Medulla oblongata (tissue), 1 donor: ENCODE measurements around the gene SORL1.
A peak's percentile ranks its signal among the peaks of the same experiment; 100 is the strongest.

ENCODE experiments used
- DNase-seq: peaks from one replicate; pipeline ENCODE4 v3.0.0-alpha.2; 2015; ENCODE audit errors: extremely low spot score

The SORL1 gene

DNA sequence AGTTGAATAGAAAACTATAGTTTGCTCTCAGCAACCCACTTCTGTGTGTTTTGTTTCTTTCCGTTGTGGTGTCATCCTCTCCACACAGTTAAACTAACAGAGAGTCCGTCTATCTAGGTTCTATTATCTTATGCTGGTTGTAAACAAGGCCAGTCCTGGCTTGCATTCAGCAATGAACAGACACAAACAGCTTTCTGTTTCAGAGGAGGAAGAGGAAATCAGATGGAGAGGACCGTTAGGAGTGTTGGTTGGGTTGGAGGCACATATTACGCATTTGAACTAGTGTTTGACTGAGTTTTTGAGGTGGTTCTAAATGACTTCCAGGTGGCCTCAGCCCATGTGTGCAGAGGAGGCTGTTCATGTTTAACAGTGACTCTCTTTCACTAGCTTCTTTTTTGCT is 130.2 kb downstream of the SORL1 start:
- DNase-seq: peak; percentile 80

DNA sequence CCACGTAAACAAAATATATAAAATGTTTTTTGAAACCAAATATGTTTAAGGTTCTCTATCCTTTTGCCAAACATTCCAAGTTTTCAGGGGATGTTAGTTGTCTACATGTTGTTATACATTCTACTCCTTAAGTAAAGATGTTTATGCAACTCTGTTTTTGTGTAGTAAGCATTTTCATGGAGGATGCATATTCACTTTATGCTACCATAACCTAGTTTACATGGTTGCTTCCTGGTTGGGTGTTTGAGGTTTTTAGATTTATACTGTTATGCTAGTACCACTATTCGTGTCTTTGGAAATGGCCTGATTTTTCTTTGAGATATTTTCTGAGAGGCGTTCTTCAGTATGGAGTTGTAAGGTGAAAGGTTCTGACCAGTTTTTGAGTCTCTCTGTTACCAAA is 131.7 kb downstream of the SORL1 start:
- no peak for DNase-seq

DNA sequence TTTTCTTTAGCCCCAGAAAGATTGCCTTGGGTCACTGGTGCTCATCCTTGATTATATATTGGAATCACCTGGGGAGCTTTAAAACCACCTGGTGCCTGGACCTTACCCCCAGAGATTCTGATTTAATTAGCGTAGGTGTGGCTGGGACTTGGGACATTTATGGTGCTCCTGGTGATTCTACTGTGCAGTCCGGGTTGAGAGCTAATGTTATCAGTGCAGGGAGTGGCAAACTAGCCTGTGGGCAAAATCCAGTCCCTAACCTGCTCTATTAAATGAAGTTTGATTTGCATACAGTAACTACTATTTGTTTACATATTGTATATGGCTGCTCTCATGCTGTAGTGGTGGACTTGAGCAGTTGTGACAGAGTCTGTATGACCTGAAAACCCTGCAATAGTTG is 134.6 kb downstream of the SORL1 start:
- no peak for DNase-seq

DNA sequence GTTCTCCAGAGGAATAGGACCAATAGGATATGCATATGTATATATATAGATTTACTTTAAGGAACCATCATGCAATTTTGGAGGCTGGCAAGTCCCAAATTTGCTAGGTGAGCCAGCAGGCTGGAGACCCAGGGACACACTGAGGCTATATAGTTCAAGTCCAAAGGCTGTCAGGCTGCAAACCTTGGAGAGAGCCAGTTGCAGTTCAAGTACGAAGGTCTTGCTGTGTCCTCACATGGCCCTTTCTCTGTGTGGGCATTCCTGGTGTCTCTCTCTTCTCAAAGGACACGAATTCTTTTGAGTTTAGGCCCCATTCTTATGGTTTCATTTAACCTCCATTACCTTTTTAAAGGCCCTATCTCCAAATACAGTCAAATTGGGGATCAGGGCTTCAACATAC is 135.1 kb downstream of the SORL1 start:
- DNase-seq: no peak

DNA sequence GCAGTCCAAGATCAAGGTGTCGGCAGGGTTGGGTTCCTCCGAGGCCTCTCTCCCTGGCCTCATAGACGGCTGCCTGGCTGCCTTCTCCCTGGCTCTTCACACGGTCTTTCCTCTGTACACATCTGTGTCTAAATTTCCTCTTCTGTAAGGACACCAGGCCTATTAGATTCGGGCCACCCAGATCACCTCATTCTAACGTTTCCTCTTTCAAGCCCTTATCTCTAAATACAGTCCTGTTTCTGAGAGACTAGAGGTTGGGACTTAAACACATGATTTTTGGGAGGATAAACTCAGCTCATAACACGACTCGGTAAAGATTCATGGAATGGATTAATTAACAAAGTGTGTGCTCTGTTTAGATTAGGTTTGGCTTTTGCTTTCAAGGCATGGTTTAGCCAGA is 136.6 kb downstream of the SORL1 start:
- DNase-seq: no peak

DNA sequence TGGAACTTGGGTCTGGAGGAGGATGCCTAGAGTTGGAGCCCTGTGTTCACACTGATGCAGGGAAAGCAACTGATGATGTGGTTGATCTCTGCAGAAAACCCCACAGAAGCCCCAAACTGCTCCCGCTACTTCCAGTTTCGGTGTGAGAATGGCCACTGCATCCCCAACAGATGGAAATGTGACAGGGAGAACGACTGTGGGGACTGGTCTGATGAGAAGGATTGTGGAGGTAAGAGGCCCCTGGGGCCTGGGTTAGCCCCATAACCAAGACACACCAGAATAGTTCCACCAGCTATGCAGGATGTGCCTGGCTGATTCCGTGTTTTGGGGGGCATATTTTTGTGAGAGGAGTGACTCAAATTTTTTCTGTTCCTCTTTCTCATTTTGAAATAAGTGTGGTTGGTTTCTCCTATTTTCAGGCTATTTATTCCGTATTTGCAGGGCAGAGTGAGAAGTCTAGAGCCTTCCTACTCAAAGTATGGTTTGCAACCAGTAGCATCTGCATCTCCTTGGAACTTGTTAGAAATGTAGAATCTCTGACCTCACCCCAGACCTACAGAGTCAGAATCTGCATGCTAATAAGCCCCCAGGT is 137.9 kb downstream of the SORL1 start:
- DNase-seq: peak; percentile 86

DNA sequence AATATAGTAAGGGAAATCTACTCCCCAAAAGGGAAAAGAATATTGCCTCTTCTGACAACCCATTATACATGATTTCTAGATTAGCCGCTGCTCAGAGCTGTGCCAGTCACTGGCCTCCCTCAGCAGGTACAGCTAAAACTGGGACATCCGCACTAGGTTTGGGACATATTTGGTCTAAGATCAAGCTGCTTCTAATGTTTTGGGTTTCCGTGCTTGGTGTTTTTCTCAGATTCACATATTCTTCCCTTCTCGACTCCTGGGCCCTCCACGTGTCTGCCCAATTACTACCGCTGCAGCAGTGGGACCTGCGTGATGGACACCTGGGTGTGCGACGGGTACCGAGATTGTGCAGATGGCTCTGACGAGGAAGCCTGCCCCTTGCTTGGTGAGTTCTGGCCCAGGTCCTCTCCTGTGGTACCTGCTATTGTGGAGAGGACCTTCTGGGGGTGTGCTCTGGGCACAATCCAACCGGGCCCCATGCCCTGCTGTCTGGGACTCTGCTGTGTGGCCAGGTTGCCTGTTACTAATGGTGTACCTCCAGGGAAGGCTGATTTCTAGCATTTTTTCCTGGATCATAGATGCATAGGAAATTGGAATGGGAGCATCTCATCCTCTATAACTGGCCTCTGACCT is 138.8 kb downstream of the SORL1 start:
- no peak for DNase-seq

DNA sequence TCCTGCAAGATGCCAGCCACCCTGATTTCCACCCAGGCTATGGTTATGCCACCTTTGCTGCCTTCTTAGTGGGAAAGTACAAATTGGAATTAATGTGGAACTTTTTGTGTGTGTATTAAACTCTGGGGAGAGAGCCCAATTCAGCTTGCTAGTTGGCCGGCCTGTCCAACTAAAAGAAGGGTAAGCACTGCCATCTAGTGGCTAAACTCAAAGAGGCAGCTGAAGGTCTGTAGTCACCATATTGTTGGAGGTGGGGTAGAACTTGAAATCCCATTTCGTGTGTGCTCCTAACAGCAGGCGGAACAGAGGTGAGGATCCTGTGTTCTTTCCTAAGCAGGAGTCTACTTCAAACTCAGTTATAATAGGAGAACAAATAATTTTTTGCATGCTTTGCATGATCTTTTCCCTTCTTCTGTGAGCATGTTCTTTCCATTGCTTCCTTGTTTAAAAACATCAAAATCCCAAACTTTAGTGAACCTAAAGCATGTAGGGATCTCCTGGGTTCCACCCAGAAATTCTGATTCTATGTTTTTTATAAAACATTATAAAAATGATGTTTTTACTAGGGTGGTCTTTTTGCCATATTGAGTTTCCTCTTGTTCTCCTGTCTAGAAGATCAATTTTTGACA is 139.4 kb downstream of the SORL1 start:
- peak; percentile 94 for DNase-seq

DNA sequence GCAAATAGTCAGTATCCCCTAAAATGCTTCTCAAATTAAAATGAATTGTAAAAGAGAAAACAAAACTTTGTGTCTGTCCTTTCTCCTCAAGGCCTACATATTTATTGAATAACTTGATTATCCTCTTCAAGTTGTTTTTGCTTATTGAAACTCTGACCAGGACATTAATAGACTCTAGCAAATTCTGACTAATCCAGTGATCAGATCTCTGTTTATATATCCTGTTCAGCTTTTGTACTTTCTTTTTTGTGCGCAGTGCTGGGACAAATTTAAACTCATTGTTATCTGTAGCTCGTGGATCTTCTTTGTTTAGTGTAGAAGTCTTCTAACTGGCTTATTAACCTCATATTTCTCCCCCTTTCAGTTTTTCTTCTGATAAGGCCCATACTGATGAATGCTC is 140.6 kb downstream of the SORL1 start:
- DNase-seq: no peak

DNA sequence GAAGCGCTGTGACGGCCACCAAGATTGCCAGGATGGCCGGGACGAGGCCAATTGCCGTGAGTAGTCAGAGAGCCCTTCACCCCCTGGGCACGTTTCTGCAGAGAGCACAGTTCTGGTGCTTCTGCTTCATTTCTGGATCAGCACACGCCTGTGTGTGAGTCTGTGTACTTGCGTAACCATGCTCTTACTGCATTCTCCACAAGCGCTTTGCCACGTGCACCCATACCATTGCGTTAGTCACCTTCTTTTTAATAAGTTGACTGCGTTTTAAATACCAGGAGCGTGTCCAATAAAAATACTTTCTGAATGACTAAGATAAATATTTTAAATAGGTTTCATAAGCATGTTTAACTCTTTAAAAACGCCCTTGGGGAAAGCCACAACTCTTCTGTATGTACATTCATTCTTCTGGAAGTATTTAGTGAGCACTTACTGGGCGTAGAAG is 143.6 kb downstream of the SORL1 start:
- no peak for DNase-seq

DNA sequence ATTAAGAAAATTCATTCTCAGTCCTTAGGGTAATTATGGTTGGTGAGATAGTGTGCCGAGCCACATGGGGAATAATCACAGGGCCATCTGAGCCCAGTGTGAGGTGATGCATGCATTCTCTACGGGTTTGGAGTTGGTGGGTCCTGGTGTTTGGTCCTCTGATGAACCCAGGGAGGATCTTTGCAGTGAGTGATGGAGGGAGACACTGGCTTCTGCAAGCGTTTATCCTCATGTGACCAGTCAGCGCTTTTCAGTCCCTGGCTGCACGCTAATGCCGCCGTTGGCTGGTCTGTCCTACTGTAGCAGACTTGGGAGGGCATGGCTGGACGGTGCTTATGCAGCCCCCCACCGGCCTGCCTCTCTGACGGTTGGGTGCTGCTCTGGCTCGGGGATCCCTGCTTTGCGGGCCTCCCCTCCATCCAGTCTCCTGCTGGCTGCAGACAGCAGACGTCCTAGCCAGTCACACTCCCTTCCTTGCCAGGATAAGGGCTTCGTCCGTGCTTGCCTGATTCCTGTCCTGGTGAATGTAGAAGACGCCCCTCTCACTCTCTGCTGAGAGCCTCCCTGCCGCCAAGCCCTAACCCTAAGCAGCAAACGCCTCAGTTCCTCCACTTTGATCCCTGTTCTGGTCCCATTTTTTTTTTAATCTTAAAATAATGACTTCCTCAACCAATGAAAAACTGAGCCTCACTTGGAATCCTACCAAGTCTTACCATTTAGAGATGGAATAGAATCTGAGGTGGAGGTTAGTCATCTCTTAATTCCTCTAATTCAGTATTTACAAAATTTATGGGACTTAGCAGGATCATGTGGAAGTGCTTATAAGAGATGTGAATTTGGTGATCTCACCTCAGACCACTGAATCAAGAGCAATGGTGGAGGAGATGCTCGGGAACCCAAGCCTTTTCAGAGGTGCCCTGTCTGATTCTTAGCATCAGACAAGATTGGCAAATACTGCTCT is 144.4 kb downstream of the SORL1 start:
- no peak for DNase-seq

DNA sequence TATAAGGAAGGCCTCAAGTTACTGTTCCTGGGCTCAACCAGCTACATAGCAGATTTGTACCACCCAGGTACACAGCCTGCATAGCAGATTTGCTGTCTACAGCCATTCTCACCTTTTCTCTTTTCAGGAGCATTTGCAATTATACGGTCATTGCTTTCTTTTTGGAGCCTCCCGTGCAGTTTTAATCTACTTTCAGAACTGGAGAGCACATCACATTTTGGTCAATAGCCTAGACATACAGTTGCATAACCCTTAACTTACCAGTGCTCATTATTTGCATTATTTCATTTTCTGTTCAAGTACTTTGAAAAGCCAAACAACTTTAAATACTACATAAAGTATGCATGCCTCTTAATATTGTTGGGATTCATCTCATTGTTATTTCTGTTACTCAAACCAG is 151.2 kb downstream of the SORL1 start:
- DNase-seq: no peak

DNA sequence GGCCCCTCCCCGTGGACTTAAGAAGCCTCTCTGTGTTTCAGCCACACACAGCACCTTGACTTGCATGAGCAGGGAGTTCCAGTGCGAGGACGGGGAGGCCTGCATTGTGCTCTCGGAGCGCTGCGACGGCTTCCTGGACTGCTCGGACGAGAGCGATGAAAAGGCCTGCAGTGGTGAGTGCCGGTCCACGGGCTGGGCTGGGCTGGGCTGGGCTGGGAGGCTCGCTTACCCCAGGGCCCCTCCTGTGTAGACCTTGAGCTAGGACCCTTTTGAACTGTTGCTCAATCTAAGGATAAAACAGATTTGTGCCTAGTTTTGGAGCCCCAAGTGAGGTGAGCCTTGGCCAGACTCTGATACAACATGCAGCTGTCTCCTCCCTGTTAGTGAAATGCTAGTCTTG is 152.0 kb downstream of the SORL1 start:
- DNase-seq: no peak

DNA sequence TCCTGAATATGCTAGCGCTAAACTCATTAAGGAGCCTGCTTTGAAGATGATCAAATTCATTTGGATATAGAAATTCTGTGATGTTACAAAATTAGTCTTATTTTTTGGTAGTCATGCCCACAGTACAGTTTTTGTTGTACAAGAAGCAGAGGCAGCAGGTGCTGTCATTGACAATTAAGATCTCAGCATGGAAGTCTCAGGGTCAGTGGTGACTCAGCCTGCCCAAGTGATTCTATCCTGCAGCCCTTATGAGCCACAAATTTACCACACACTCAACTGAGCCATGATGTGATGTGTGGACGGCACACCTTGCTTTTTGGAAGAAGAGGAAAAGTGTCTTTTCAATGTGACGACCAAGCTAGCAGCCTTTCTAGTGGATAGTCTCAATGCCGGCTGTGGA is 154.2 kb downstream of the SORL1 start:
- DNase-seq: no peak

DNA sequence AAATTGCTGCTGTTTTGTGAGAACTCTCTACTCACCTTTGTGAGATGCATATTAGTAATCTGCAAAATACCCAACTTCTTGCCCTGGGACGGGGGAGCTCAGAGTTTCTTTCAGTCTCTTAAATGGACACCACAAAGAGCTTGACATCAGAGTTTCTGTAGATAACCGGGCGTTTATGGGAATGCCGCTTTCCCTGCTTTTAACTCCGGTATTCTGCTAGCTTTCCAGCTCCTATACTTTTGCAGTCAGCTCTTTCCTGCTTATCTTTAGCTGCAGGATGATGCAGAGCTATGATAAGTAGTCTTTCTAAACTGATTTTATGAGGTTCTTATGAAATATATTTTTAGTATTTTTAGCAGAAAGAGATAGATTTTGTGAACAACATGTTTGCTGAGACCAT is 155.2 kb downstream of the SORL1 start:
- no peak for DNase-seq

DNA sequence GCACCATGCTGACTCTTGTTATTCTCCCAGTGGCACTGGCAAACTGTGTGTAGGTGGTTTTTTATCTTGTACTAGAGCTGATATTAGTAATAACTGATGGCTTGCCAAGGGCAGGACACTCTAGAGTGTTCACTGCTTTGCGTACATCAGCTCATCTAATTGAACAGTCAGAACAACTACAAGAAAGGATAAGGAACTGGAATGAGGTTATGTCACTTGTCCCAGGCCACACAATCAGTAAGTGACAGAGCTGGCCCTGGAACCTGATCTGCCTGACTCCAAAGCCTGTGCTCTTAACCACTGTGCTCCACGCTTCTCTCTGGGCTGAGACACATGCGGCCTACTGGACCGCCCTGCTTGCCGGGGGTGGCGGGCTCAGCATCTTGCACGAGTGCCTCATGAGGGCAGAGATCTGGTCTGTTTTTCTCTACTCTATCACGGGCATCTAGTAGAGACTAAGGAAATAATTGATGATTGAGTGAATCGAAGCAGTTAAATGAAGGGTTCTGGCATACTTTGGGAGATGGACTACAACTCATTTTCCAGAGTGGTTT is 156.5 kb downstream of the SORL1 start:
- no peak for DNase-seq

DNA sequence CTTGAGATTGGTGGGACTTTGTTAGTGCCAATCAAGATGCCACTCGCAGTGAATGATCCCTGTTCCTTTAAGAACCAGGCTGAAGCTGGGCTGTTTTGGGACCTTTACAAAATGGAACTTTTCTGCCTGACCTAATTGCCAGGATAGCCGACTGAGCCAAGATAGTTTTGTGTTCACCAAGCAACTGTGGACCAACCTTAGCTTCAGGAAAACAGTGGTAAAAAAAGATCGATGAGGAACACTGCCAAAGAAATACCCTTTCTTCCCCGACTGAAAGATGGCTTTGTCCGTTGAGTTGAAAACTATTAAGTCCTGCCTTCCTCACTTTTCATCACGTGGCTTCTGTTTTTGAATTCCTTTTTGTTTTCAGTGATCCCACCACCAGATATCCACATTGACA is 158.6 kb downstream of the SORL1 start:
- DNase-seq: peak; percentile 65

DNA sequence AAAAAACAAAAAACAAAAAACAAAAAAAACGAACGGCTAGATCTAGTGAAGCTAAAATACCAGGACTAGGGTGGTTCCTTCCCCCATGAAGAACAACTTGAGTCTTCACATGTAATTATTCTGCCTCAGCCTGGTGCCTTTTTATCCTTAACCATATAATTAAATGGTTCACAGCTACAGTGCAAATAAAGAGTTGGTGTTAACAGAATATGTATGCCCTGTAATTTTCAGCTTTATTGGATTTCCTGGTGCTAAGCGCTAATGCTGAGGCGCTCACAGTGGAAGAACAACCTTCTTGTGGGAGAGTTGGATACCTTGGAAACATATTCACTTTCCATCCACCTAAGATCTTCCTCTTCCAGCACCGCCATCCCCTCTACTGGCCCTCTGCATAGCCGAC is 159.1 kb downstream of the SORL1 start:
- DNase-seq: no peak

DNA sequence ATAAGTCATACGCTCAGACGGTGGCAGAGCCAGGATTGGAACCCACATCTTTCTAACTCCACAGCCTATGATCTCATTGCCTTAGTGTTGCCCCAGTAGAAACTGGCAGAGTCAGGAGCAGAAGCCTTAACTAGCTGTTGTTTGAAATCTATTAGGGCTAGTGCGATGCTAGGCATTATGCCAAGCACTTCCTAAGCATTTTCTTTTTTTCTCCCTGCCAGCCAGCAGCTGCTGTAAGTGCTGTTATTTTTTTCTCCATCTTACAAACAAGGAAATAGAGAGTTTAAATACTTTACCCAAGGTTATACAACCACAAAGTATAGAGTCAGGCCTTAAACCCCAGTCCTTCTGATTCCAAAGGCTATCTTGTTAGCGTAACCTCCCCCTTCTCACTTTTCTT is 161.6 kb downstream of the SORL1 start:
- DNase-seq: peak; percentile 50

DNA sequence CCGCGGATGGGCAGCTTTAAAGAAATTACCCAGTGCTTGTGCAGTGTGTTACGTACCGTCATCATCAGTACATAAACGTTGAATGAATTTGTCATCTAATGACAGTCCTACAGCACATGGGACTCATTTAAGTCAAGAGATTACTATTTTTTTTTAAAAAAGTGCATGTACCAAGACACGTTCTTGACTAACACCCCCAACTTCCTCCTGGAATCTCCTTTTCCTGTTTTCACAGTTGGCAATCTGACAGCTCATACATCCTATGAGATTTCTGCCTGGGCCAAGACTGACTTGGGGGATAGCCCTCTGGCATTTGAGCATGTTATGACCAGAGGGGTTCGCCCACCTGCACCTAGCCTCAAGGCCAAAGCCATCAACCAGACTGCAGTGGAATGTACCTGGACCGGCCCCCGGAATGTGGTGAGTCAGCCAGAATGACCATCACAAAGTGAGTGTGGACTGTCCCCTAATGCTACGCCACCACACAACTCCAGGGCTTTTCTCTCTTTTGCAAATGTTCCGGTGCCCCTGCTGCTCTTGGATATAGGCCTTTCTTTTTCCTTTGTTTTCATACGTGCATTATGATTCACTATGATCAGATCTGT is 162.6 kb downstream of the SORL1 start:
- DNase-seq: no peak

DNA sequence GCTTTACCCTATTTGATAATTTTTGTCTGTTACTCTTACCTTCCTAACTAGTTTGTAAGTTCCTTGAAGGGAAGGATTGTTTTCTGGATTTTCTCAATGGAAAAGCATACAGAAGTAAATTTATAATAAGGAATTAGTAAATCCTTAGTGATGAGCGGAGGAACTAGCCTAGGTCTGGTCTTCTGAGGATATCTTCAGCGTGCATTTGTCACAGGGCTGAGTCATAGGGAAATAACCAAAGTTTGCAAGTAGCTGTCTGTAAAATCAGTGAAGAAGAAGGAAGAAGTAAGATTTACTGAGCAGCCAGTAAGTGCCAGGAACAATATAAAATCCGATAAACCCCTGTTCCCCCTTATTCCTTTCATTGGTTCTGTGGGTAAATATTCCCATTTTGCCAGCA is 163.4 kb downstream of the SORL1 start:
- DNase-seq: no peak

DNA sequence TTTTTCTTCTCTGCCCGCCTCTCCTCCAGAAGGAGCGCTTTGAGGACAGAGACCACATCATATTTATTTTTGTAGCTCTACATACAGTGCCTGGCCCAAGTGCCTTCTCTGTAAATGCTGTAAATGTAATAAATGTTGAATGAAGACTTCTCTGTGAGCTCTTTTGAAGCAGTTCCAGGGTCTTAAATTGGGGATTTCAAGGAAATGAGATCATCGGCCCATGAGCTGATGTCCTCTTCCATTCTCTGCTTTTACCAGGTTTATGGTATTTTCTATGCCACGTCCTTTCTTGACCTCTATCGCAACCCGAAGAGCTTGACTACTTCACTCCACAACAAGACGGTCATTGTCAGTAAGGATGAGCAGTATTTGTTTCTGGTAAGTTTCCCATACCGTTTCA is 166.4 kb downstream of the SORL1 start:
- DNase-seq: no peak
